Measurements from ENCODE around the gene LOXL3.

Gene LOXL3

GRCh38 chr2:74553892-74554819 is at the start of gene LOXL3, which contains the start of gene DOK1:
TSS of gene LOXL3 (minus strand) at chr2:74553942. CDS start at chr2:74552634, 1,308 bp downstream.
TSS of gene DOK1 (plus strand) at chr2:74554720. CDS start at chr2:74554755, 35 bp downstream.
- DNase-seq = peak; percentile 87

GRCh38 chr2:74602586-74603281 is 49.0 kb upstream of the LOXL3 start:
- peak; percentile 67 for DNase-seq

- no peak for DNase-seq
These were observed 45.9 kb upstream of the LOXL3 start for GRCh38 chr2:74599676-74600075.

GRCh38 chr2:74597410-74597809 is 43.7 kb upstream of the LOXL3 start:
- DNase-seq = no peak

- DNase-seq = no peak
These were observed 42.8 kb upstream of the LOXL3 start for GRCh38 chr2:74596584-74596983.

- no peak for DNase-seq
These were observed 40.4 kb upstream of the LOXL3 start for GRCh38 chr2:74593826-74594772.

GRCh38 chr2:74588664-74589063 is 34.9 kb upstream of the LOXL3 start:
- DNase-seq = no peak

GRCh38 chr2:74587664-74588277 is 34.0 kb upstream of the LOXL3 start:
- DNase-seq = peak; percentile 46

- DNase-seq = no peak
These were observed 31.9 kb upstream of the LOXL3 start for GRCh38 chr2:74585406-74586185.

GRCh38 chr2:74584088-74584645 is 30.4 kb upstream of the LOXL3 start:
- no peak for DNase-seq

- DNase-seq = no peak
These were observed 29.8 kb upstream of the LOXL3 start for GRCh38 chr2:74583504-74583903.

- DNase-seq = no peak
These were observed 28.4 kb upstream of the LOXL3 start for GRCh38 chr2:74582184-74582583.

GRCh38 chr2:74581463-74581862 is 27.7 kb upstream of the LOXL3 start:
- DNase-seq = no peak

- no peak for DNase-seq
These were observed 24.7 kb upstream of the LOXL3 start for GRCh38 chr2:74578408-74578807.

- peak; percentile 65 for DNase-seq
These were observed 23.7 kb upstream of the LOXL3 start for GRCh38 chr2:74577448-74577847.

- peak; percentile 80 for DNase-seq
These were observed 23.1 kb upstream of the LOXL3 start for GRCh38 chr2:74576863-74577229.

- no peak for DNase-seq
These were observed 22.6 kb upstream of the LOXL3 start for GRCh38 chr2:74576211-74576862.

GRCh38 chr2:74575320-74575719 is 21.6 kb upstream of the LOXL3 start:
- no peak for DNase-seq

GRCh38 chr2:74573747-74574562 is 20.2 kb upstream of the LOXL3 start:
- peak; percentile 94 for DNase-seq

Data from NCI-H226 (cell line).